HG02885 (cell line): ENCODE results near the gene LIPT2.
A peak's percentile ranks its signal among the peaks of the same experiment; 100 is the strongest.
"Not testable (repeated sequence)": the region's sequence is repeated elsewhere in the genome, so short reads cannot be mapped to it uniquely, and the experiment has no call there.

ENCODE experiments used
- ATAC-seq: cut with Tn5 transposase; IDR thresholded peaks from one replicate; pipeline ENCODE4 v1.9.1; 2021; ENCODE audit warnings: mild to moderate bottlenecking; ENCODE audit not compliant: unreplicated experiment, poor library complexity

The LIPT2 gene

DNA sequence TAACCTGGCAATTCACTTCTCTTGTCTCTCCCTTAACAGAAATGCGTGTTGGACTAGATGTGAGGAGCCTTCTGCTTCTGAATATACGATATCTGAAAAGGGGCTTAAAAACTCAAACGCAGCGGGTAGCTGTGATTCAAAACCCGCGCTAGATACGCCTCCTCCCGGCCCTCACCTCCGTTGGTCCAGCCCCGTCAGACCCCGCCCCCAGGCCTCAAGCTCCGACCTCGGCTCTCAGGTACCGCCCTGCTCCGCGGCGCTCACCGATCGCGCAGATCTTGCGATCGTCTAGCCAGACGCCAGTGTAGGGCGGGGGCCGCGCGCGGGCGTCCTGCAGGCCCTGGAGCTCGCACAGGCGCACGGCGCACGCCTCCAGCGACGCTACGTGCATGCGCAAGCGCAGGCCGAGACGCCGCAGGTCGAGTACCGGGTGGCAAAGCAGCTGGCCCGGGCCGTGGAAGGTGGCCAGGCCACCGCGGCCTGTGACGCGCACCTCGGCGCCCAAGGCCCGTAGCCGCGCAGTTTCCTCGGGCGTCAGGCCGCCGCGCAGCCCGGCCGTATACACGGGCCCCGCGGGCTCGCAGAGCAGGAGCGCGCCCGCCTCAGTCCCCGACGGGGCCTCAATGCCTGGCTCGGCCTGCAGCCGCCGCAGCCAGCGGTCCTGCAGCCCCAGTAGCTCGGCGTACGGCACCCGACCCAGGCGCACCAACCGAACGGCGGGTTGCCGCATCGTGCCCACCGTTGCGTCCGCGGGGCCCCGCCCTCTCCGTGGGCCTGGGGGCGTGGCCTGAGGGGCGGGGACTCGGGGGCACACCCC is at the start of gene LIPT2:
Gene LIPT2 (minus strand): TSS at position 751 of the 817 bp plus-strand sequence. CDS start 21 bp downstream, at position 730.
- ATAC-seq: peak; percentile 96

DNA sequence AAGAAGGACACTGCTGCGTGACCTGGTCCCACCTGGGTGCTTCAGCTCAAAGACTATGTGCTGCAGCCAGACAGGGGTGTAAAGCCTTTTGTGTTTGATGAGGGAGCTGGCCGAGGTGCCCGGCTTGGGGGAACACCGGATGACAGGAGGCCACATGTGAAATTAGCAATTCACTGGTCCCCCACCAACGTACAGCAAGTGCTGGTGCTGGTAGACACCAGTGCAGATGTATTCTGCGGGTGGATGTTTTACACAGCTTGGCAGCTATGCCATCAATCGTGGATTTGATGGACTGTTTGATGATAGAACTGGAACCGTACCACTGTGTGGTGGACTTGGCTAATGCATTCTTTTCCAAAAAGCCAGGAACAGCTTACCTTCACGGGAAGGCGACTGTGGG is 47.9 kb upstream of the LIPT2 start:
- no peak for ATAC-seq

GRCh38 chr11:74540270-74540669 is 46.7 kb upstream of the LIPT2 start:
- no peak for ATAC-seq

- ATAC-seq: no peak
Measured at GRCh38 chr11:74538680-74539079, 45.2 kb upstream of the LIPT2 start.

GRCh38 chr11:74535371-74536160 is 42.0 kb upstream of the LIPT2 start:
- no peak for ATAC-seq

- not testable (repeated sequence) for ATAC-seq
Measured at GRCh38 chr11:74534946-74535275, 41.4 kb upstream of the LIPT2 start.

DNA sequence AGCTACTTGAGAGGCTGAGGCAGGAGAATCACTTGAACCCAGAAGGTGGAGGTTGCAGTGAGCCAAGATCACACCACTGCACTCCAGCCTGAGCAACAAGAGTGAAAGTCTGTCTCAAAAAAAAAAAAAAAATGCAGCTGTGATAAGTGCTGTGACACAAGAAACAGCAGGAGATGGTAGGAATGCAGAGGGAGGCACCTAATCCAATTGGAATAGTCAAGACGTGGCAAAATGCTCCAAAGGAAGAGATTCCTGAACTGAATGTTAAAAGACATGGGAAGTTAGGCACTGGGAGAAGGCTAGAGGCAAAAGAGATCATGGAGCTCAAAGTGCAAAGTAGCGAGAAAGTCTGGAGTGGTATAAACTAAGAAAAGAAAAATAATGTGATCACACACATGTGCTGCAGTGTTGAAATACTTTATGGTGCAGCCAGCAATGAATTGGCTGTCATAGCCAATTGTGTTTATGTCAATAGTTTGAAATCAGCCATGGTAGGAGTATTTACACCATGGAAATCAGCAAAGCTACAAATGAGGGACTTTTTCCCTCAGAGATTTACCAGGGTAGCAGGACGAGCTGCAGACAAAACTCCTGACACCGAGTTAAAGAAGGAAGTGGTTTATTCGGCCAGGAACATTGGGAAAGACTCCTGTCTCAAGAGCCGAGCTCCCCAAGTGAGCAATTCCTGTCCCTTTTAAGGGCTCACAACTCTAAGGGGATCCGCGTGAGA is 40.9 kb upstream of the LIPT2 start:
- ATAC-seq: no peak

- no peak for ATAC-seq
Measured at GRCh38 chr11:74533421-74533820, 39.9 kb upstream of the LIPT2 start.

DNA sequence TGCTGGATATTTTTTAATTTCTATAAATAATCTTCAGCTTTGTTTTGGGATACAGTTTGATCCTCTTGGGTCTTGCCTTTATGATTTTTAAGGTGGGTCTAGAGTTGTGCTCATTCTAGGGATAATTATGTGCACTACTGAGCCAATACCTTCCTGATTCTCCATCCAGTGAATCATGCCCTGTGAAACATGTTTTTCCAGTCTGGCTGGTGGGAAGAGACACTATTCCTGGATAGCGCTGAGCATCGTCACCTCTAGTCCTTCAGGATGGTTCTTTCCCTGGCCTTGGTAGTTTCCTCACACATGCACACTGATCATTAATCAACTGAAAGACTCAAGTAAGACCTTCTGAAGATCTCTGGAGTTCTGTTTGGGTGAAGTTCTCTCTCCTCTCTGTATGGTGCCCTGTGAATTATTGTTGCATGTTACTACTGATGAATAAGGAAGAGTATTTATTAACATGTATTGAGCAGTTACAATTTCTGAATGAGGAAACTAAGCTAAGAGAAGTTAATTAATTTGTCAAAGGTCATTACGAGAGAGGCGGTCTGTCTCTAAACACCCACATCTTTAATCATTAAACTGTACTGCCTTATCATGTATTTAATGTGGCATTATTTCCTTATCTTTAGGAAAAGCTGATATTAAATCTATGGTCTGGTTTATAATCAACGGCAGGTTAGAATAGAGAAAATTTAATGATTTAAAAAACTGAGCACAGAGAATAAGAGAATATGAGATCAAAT is 39.1 kb upstream of the LIPT2 start:
- no peak for ATAC-seq

DNA sequence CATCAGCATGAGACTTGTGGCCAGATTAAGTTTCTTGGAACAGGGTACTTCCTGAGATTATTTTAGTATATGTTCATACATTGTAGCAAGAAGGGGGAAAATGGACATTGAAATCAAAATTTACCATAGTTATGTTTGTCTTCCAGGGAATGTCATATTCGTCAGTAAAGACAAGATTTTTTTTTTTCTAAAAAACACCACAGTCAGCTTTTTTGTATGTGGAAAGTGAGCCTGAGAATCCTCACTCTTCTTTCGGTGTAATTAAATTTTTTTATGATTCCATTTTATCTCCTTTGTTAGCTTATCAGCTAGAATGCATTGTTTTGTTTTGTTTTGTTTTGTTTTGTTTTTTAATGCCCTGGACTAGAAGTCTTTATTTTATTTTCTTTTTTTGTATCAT is 31.5 kb upstream of the LIPT2 start:
- ATAC-seq: no peak

DNA sequence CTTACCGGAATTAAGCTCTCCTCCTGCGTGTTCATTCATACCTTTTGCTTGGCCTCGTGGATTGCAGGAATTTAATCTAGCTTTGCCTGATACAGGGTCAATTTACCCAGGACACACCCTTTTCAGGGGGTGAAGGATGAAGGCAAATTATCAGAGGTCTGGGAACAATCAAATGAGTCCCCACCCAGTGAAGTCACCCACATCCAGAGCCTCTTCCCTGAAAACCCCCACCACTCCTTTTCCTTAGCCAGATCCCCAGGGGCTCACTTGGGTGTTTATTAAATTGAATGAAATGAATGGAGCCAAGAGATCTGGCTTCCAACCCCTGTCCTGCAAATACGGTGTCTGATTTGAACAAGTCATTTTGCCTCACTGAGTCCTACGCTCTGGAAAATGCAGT is 31.0 kb upstream of the LIPT2 start:
- ATAC-seq: no peak

DNA sequence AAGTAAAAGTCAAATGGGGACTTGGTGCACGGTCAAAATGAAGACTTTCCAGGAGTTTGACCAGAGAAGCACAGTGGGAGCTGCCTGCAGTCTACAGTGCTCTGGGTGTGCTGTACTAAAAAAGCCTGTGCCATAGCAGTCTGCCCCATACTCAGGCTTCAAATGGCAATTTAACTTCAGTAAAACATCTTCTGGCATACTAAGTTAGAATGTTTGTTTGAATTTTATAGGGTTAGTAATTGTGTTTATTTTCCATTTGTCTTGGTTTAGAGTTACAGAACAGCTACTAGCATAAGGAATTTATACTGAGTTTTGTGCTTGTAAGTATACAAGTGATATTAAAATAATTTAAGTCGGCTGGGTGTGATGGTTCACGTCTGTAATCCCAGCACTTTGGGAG is 29.3 kb upstream of the LIPT2 start:
- ATAC-seq: no peak

- ATAC-seq: no peak
Measured at GRCh38 chr11:74521666-74522252, 28.2 kb upstream of the LIPT2 start.

DNA sequence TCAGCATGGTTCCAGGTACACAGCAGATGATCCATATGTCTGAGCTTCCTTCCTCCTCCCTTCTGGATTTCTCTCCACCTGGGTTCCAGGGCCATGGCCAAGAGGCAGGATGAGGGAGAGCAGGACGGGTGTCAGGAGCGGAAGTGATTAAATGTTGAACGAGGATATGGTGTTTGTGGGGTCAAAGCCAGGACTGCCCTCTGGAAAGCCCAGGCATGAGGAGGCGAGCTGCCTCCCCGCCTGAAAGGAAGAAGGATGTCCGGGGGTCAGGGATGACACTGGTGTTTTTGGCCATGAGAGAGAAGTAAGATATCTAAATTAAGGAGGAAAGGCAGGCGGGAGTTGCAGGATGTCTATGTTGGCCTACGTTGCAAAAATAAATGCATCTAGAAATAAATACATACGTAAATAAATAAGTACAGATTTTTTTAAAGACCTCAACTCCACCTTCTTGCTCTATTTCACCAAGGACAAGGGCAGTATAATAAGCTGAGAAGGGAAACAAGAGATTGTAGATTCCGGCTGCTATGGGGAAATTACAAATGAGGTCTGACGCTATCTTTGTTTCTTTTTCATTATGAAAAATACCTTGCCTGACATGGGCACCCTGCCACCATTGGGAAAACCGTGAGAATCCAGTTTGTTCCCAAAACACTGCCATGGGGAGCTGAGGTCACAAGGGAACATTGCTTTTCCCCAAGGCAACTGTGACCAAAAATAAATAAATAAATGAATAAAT is 27.6 kb upstream of the LIPT2 start:
- no peak for ATAC-seq

DNA sequence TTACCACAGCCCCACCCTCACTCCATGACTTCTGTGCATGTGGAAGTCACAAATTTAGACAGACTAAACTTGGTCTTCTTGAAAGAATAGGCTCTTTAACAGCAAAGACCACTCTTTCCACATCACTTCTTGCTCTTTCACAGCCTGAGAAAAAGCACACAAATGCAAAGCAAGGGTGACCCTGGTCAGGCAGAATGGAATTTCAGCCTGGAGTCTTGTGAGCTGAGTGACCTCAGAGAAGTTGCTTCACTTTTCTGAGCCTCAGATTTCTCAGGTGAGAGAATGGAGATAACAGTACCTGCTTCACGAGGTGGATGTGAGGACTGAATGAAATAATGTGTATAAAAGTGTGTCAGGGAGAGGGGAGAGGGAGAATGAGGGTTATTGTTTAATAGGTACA is 26.8 kb upstream of the LIPT2 start:
- ATAC-seq: no peak

GRCh38 chr11:74519710-74520109 is 26.2 kb upstream of the LIPT2 start:
- no peak for ATAC-seq

- ATAC-seq: not testable (repeated sequence)
Measured at GRCh38 chr11:74517592-74517991, 24.1 kb upstream of the LIPT2 start.

DNA sequence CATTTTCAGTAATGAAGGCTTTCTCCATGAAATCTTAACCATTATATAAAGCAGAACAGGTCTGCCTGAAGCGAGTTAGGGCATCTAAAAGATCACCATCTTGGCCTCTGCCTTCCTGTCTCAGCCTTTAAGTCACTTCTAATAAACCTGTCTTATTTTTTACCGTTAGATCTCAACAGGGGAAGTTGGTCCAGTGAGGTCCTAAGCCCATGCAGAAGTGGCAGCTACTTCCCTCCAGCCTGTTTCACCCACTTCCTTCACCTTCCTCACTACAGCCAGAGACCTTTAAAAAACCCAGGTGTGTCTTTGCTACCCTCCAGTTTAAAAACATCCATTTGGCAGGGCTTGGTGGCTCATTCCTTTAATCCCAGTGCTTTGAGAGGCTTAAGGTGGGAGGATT is 14.1 kb upstream of the LIPT2 start:
- ATAC-seq: no peak

DNA sequence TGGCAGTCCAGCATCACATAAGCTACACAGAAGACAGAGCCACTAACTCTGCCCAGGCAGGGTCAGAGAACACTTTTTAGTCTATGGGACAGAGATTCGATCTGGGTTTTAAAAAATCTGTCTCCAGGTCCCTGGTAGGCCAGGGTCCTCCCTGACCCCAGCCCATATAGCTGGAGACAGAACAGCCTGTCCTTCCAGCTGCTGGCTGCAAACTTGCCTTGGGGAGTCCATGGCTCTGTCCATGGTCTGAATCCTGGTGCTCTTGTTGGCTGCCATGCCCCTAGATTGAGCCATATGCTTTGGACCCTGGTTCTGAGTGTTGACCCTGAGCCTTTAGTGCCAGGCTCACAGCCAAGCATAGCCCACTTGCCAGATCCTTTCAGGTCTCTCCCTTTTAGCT is 13.3 kb upstream of the LIPT2 start:
- ATAC-seq: no peak
